Endothelial cell of umbilical vein (primary cell): ENCODE measurements around the gene LRRC8A.
"Not testable (repeated sequence)": the region's sequence is repeated elsewhere in the genome, so short reads cannot be mapped to it uniquely, and the experiment has no call there.

Experiments used
- EZH2 ChIP-seq: IDR thresholded peaks from 2 replicates; pipeline ENCODE4 v1.6.1; 2012; ENCODE audit warnings: borderline replicate concordance, low read depth, mild to moderate bottlenecking, moderate library complexity, low read length, inconsistent platforms; ENCODE audit not compliant: severe bottlenecking
- GATA2 ChIP-seq: IDR thresholded peaks from 2 replicates; pipeline ENCODE4 v1.7.0; 2011; ENCODE audit warnings: low read depth, mild to moderate bottlenecking, moderate library complexity, mixed read lengths, low read length; ENCODE audit not compliant: insufficient read length, insufficient read depth
- JUN ChIP-seq: IDR thresholded peaks from 2 replicates; pipeline ENCODE4 v1.6.1; 2011; ENCODE audit warnings: borderline replicate concordance, low read depth; ENCODE audit not compliant: insufficient read length, insufficient read depth
- POLR2A ChIP-seq: IDR thresholded peaks from 2 replicates; pipeline ENCODE4 v1.6.1; 2012; ENCODE audit warnings: low read depth, mild to moderate bottlenecking, control low read depth, low read length
- POLR2AphosphoS5 ChIP-seq: IDR thresholded peaks from 2 replicates; pipeline ENCODE4 v1.6.1; 2012; ENCODE audit warnings: low read depth, mild to moderate bottlenecking, control low read depth, low read length, moderate library complexity; ENCODE audit not compliant: insufficient read depth
- TF ChIP-seq, protein P1 (sequence below): IDR thresholded peaks from 2 replicates; pipeline ENCODE4 v1.6.1; 2011; ENCODE audit not compliant: insufficient read depth, insufficient read length
- TF ChIP-seq, protein P2 (sequence below), 2 donors: IDR thresholded peaks; 1 replicate in 1 of 2; 2 replicates in 1 of 2; pipeline ENCODE4 v1.5.1; 2011; ENCODE audit warnings: low read length in 2 of 2, mild to moderate bottlenecking in 2 of 2, moderate library complexity in 2 of 2, control low read depth in 1 of 2, inconsistent platforms in 1 of 2, low read depth in 1 of 2; ENCODE audit not compliant: insufficient read depth in 1 of 2; ENCODE audit errors: extremely low read depth in 1 of 2

DNA sequence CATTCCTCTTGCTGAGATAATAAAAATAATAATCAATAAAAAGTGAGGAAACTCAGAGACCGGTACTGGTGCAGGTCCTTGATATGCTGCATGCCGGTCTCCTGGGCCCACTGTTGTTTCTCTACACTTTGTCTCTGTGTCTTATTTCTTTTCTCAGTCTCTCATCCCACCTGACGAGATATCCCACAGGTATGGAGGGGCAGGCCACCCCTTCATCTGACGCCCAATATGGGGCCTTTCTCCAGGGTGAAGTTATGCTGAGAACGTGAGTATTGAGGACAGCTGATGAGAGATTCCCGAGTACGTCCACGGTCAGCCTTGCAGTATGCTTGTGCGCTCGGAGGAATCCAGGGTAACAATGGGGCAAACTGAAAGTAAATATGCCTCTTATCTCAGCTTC lies 30.9 kb upstream of the LRRC8A start:
- TF ChIP-seq, protein P1, sequence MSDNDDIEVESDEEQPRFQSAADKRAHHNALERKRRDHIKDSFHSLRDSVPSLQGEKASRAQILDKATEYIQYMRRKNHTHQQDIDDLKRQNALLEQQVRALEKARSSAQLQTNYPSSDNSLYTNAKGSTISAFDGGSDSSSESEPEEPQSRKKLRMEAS: not testable (repeated sequence)
- TF ChIP-seq, protein P2, sequence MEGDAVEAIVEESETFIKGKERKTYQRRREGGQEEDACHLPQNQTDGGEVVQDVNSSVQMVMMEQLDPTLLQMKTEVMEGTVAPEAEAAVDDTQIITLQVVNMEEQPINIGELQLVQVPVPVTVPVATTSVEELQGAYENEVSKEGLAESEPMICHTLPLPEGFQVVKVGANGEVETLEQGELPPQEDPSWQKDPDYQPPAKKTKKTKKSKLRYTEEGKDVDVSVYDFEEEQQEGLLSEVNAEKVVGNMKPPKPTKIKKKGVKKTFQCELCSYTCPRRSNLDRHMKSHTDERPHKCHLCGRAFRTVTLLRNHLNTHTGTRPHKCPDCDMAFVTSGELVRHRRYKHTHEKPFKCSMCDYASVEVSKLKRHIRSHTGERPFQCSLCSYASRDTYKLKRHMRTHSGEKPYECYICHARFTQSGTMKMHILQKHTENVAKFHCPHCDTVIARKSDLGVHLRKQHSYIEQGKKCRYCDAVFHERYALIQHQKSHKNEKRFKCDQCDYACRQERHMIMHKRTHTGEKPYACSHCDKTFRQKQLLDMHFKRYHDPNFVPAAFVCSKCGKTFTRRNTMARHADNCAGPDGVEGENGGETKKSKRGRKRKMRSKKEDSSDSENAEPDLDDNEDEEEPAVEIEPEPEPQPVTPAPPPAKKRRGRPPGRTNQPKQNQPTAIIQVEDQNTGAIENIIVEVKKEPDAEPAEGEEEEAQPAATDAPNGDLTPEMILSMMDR (IDR thresholded peaks at IDR 0.05; ENCODE audit: extremely low read depth in 1 of 2, insufficient read depth in 1 of 2, low read depth in 1 of 2, low read length in 2 of 2): not testable (repeated sequence)
- not testable (repeated sequence) for TF ChIP-seq POLR2A, EZH2, POLR2AphosphoS5, JUN, GATA2
